HepG2 (cell line): ENCODE measurements around the gene TRMT2A. TPM values are rescaled to one million over a fixed set of nuclear protein-coding genes. Genes with fewer than 3 reads are reported as not detected.
A peak's percentile ranks its signal among the peaks of the same experiment; 100 is the strongest.

Source experiments
- ATAC-seq: fragments of 200-7000 bp; cut with Tn5 transposase; 3 replicates; pipeline ENCODE4 v1.9.1; 2020; ENCODE audit warnings: mild to moderate bottlenecking, moderate library complexity
- BruUV-seq: library from RNA; stranded (reverse); fragments of 400-500 nt; replicated peaks from 2 replicates; lab custom pipeline; 2021; lab: Mats Ljungman, UMichigan
- CTCF ChIA-PET: fragments of 300-600 bp; formaldehyde crosslinking; extraction: SDS; loops from one replicate; lab custom pipeline; 2021; ENCODE audit warnings: low total read pairs, inconsistent platforms, low intra/inter-chr PET ratio; lab: Yijun Ruan, JAX
- POLR2A ChIA-PET: fragments of 350-600 bp; sonication (Branson Sonifier 250); formaldehyde crosslinking; loops from one replicate; lab custom pipeline; 2020; ENCODE audit warnings: antibody characterized with exemption, inconsistent platforms; lab: Yijun Ruan, JAX
- DNase-seq: peaks from one replicate; pipeline ENCODE4 v3.0.0-alpha.2; 2015; ENCODE audit warnings: low spot score
- FAIRE-seq: peaks from 3 replicates; lab custom pipeline; 2011; peaks lifted over from hg19 to GRCh38; lab: Jason Lieb, UNC
- H2AFZ ChIP-seq: one replicate; pipeline ENCODE4 v1.6.1; 2011; ENCODE audit warnings: low read length, inconsistent platforms
- H3K27ac ChIP-seq: fragments of 300-600 bp; 3 replicates; pipeline ENCODE4 v1.8.0; 2011; ENCODE audit warnings: mixed run types, mild to moderate bottlenecking, mixed read lengths, low read length, inconsistent platforms; ENCODE audit not compliant: insufficient read depth; ENCODE audit errors: extremely low read length
- H3K27me3 ChIP-seq, 2 experiments: fragments of 200-600 bp in 1 of 2; 2 replicates in 1 of 2; 3 replicates in 1 of 2; pipeline versions ENCODE4 v1.6.0 to v1.8.0; 2011; ENCODE audit warnings: low read length in 2 of 2, mild to moderate bottlenecking in 2 of 2, moderate library complexity in 2 of 2, inconsistent platforms in 1 of 2; ENCODE audit not compliant: insufficient read depth in 2 of 2, control insufficient read depth in 1 of 2
- H3K36me3 ChIP-seq, 2 experiments: fragments of 200-600 bp in 1 of 2; replicated peaks in 1 of 2; 2 replicates in 1 of 2; 3 replicates in 1 of 2; pipeline versions ENCODE4 v1.5.1 to v1.8.0; 2011; ENCODE audit warnings: low read length in 2 of 2, inconsistent platforms in 1 of 2; ENCODE audit not compliant: insufficient read depth in 2 of 2, control insufficient read depth in 1 of 2
- H3K4me1 ChIP-seq: 2 replicates; pipeline ENCODE4 v1.5.1; 2012; ENCODE audit warnings: low read length, inconsistent platforms; ENCODE audit not compliant: insufficient read depth
- H3K4me2 ChIP-seq: 2 replicates; pipeline ENCODE4 v1.6.0; 2011; ENCODE audit warnings: low read depth, low read length, inconsistent platforms
- H3K4me3 ChIP-seq, 3 experiments: fragments of 200-600 bp in 1 of 3; sonication (generic), shearing (Covaris generic) in 1 of 3; replicated peaks in 1 of 3; 2 replicates each; pipeline ENCODE4 v1.5.1; 2011 to 2016; ENCODE audit warnings: low read length in 3 of 3, inconsistent platforms in 2 of 3, low read depth in 2 of 3, mild to moderate bottlenecking in 2 of 3, control low read depth in 1 of 3, mixed read lengths in 1 of 3; ENCODE audit not compliant: insufficient read depth in 1 of 3
- H3K79me2 ChIP-seq: one replicate; pipeline ENCODE4 v1.6.1; 2011; ENCODE audit warnings: low read length, inconsistent platforms; ENCODE audit not compliant: insufficient read depth
- H3K9ac ChIP-seq: 2 replicates; pipeline ENCODE4 v1.6.0; 2011; ENCODE audit warnings: mild to moderate bottlenecking, low read depth, low read length, inconsistent platforms; ENCODE audit not compliant: insufficient read depth
- H3K9me3 ChIP-seq: 2 replicates; pipeline ENCODE4 v1.5.1; 2012; ENCODE audit warnings: mild to moderate bottlenecking, low read length
- H4K20me1 ChIP-seq: 2 replicates; pipeline ENCODE4 v1.6.0; 2011; ENCODE audit warnings: inconsistent platforms, mild to moderate bottlenecking, low read length, moderate library complexity; ENCODE audit not compliant: insufficient read depth
- FOXP1 ChIP-seq, 2 experiments: fragments of 450-650 bp in 1 of 2; IDR thresholded peaks; 2 replicates each; pipeline ENCODE4 v1.6.1; 2017 to 2018; ENCODE audit warnings: antibody characterized with exemption in 1 of 2
- IKZF1 ChIP-seq: fragments of 450-650 bp; IDR thresholded peaks from 2 replicates; pipeline ENCODE4 v1.7.1; 2016
- MYC ChIP-seq: sonication (generic); formaldehyde crosslinking; IDR thresholded peaks from 2 replicates; pipeline ENCODE4 v1.9.0; 2021; ENCODE audit warnings: missing genetic modification reagents, borderline replicate concordance
- RXRB ChIP-seq: IDR thresholded peaks from 2 replicates; pipeline ENCODE4 v1.6.1; 2016; ENCODE audit warnings: borderline replicate concordance, missing genetic modification reagents, missing compliant biosample characterization
- STAT5B ChIP-seq: sonication (generic); formaldehyde crosslinking; IDR thresholded peaks from 2 replicates; pipeline ENCODE4 v1.4.0; 2020; ENCODE audit warnings: missing genetic modification reagents
- ZC3H13 ChIP-seq: sonication (generic); formaldehyde crosslinking; IDR thresholded peaks from 2 replicates; pipeline ENCODE4 v1.8.1; 2023; ENCODE audit warnings: mild to moderate bottlenecking, missing genetic modification reagents, moderate library complexity
- ZNF207 ChIP-seq: fragments of 450-650 bp; IDR thresholded peaks from 2 replicates; pipeline ENCODE4 v1.6.1; 2016; ENCODE audit warnings: antibody characterized with exemption, borderline replicate concordance
- ZNF547 ChIP-seq: sonication (generic); formaldehyde crosslinking; IDR thresholded peaks from 2 replicates; pipeline ENCODE4 v1.5.1; 2020; ENCODE audit warnings: mild to moderate bottlenecking, missing genetic modification reagents
- ZNF788 ChIP-seq: sonication (generic); formaldehyde crosslinking; IDR thresholded peaks from 2 replicates; pipeline ENCODE4 v1.5.0; 2020; ENCODE audit warnings: mild to moderate bottlenecking, missing genetic modification reagents, borderline replicate concordance
- ZNF841 ChIP-seq: sonication (generic); formaldehyde crosslinking; IDR thresholded peaks from 2 replicates; pipeline ENCODE4 v1.8.1; 2023; ENCODE audit warnings: missing genetic modification reagents, borderline replicate concordance
- WGBS: methylation state at CpG from one replicate; pipeline ENCODE4 v1.1.6; 2017; ENCODE audit warnings: low lambda C conversion rate; 5-methylcytosine and 5-hydroxymethylcytosine counted together
- in situ Hi-C: cut with HindIII; loops from 2 replicates; pipeline ENCODE4 v1.10.0; 2017; ENCODE audit warnings: low pct_unique_long_range_greater_than_20kb; ENCODE audit not compliant: extremely low pct_ligation_motif_present
- intact Hi-C: fragments of 100-400 bp; cut with micrococcal nuclease; formaldehyde crosslinking; loops from one replicate; pipeline ENCODE4 v1.10.0; 2022; ENCODE audit not compliant: unreplicated experiment
- polyA plus RNA-seq, 8 experiments: library from polyadenylated mRNA; depleted of rRNA in 3 of 8; stranded (reverse) in 7 of 8; unstranded in 1 of 8; fragments of >200 nt; fragmentation: Illumina TruSeq in 4 of 8; extraction: Trizol in 4 of 8; gene quantifications; 2 replicates each; pipeline versions ENCODE4 v1.2.1 to v1.2.3, GENCODE V29; 2011 to 2016; ENCODE audit warnings: low read depth in 4 of 8, missing spikeins in 1 of 8, mixed read lengths in 1 of 8; ENCODE audit not compliant: insufficient read depth in 1 of 8
- total RNA-seq, 5 experiments: library from RNA; depleted of rRNA; stranded (reverse); fragments of >200 nt; fragmentation: Illumina TruSeq; extraction: Trizol; gene quantifications; 2 replicates each; pipeline ENCODE4 v1.2.3, GENCODE V29; 2016; ENCODE audit warnings: low read depth in 1 of 5
- TF ChIP-seq, protein P1 (sequence below): sonication (generic); formaldehyde crosslinking; conservative IDR thresholded peaks from 2 replicates; pipeline ENCODE4 v1.8.0; 2022; ENCODE audit warnings: missing genetic modification reagents
- TF ChIP-seq, protein P2 (sequence below): sonication (generic); formaldehyde crosslinking; IDR thresholded peaks from 2 replicates; pipeline ENCODE4 v1.5.1; 2020; ENCODE audit warnings: mild to moderate bottlenecking, missing genetic modification reagents, moderate library complexity
- TF ChIP-seq, protein P3 (sequence below): sonication (generic); formaldehyde crosslinking; IDR thresholded peaks from 2 replicates; pipeline ENCODE4 v1.5.0; 2020; ENCODE audit warnings: mild to moderate bottlenecking, missing genetic modification reagents, moderate library complexity
- TF ChIP-seq, protein P4 (sequence below): sonication (generic); formaldehyde crosslinking; IDR thresholded peaks from 2 replicates; pipeline ENCODE4 v1.8.0; 2022; ENCODE audit warnings: mild to moderate bottlenecking, missing genetic modification reagents

Gene TRMT2A
- total and polyA plus RNA-seq, 2 of the 13 experiments (the other 11 are each of a cell fraction or from before 2014, with no cell fraction given) = 24.0 to 30.3 TPM

DNA sequence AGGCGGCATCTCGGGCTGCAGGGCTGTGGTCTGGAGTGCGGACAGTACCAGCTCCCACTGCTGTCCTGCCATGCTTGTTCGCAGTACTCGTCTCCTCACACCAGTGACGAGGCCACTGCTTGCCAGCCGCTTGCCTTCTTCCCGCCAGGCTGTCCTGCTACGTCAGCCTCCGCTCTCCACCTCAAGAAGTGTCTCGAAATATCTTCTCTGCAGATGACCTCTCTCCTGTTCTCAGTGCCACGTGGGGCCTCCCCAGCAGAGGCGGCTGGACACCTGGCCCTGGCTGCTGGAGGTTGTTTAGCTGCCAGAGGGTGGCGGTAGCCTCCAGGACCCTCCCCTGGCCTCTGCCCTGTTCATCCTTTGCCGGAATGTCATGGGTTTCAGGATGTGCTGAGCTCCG is 36.9 kb upstream of the TRMT2A start:
- Histone ChIP-seq H3K9me3 (no peaks in the 10 kb centered on the region), H4K20me1 (no peaks in the 10 kb centered on the region), H3K27me3 (peaks cover 15 to 44% of the 10 kb centered on the region in 2 experiments), H3K79me2 (no peaks in the 10 kb centered on the region), H2AFZ (no peak overlapping the region), H3K4me1 (no peaks in the 10 kb centered on the region), H3K36me3 (no peaks in the 10 kb centered on the region), H3K9ac (no peak overlapping the region), H3K4me3 (no peak overlapping the region), H3K27ac (no peak overlapping the region), H3K4me2 (no peak overlapping the region)
- 40% methylated on average over 16 of the region's 16 CpGs for WGBS
- DNase-seq = no peak
- peak; percentile 51 for ATAC-seq
- no peak for FAIRE-seq
- intact Hi-C loops = no loop called here
- CTCF ChIA-PET = no interaction called here
- POLR2A ChIA-PET = no interaction called here
- in situ Hi-C loops = loop anchor here (10.0 to 25.0 kb wide), 2 partner anchors 81 to 1192 kb away; no protein-coding TSS in a partner anchor
- BruUV-seq = no TSS peak
- TF ChIP-seq IKZF1 = no peak
- no peak for TF ChIP-seq ZC3H13
- no peak for TF ChIP-seq ZNF788 (CRISPR knock-in tag)
- TF ChIP-seq RXRB = no peak
- no peak for TF ChIP-seq ZNF547 (CRISPR knock-in tag)
- TF ChIP-seq, protein P1, sequence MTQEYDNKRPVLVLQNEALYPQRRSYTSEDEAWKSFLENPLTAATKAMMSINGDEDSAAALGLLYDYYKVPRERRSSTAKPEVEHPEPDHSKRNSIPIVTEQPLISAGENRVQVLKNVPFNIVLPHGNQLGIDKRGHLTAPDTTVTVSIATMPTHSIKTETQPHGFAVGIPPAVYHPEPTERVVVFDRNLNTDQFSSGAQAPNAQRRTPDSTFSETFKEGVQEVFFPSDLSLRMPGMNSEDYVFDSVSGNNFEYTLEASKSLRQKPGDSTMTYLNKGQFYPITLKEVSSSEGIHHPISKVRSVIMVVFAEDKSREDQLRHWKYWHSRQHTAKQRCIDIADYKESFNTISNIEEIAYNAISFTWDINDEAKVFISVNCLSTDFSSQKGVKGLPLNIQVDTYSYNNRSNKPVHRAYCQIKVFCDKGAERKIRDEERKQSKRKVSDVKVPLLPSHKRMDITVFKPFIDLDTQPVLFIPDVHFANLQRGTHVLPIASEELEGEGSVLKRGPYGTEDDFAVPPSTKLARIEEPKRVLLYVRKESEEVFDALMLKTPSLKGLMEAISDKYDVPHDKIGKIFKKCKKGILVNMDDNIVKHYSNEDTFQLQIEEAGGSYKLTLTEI (CRISPR knock-in tag) = no peak
- TF ChIP-seq, protein P2, sequence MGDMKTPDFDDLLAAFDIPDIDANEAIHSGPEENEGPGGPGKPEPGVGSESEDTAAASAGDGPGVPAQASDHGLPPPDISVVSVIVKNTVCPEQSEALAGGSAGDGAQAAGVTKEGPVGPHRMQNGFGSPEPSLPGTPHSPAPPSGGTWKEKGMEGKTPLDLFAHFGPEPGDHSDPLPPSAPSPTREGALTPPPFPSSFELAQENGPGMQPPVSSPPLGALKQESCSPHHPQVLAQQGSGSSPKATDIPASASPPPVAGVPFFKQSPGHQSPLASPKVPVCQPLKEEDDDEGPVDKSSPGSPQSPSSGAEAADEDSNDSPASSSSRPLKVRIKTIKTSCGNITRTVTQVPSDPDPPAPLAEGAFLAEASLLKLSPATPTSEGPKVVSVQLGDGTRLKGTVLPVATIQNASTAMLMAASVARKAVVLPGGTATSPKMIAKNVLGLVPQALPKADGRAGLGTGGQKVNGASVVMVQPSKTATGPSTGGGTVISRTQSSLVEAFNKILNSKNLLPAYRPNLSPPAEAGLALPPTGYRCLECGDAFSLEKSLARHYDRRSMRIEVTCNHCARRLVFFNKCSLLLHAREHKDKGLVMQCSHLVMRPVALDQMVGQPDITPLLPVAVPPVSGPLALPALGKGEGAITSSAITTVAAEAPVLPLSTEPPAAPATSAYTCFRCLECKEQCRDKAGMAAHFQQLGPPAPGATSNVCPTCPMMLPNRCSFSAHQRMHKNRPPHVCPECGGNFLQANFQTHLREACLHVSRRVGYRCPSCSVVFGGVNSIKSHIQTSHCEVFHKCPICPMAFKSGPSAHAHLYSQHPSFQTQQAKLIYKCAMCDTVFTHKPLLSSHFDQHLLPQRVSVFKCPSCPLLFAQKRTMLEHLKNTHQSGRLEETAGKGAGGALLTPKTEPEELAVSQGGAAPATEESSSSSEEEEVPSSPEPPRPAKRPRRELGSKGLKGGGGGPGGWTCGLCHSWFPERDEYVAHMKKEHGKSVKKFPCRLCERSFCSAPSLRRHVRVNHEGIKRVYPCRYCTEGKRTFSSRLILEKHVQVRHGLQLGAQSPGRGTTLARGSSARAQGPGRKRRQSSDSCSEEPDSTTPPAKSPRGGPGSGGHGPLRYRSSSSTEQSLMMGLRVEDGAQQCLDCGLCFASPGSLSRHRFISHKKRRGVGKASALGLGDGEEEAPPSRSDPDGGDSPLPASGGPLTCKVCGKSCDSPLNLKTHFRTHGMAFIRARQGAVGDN = peak; percentile 41; the same call in 1 of the 2 replicates
- TF ChIP-seq FOXP1 (IDR thresholded peaks at IDR 0.05) = no peak
- no peak for TF ChIP-seq FOXP1 (CRISPR knock-in tag; IDR thresholded peaks at IDR 0.05)
- TF ChIP-seq STAT5B (CRISPR knock-in tag) = no peak
- TF ChIP-seq ZNF207 = no peak
- TF ChIP-seq, protein P3, sequence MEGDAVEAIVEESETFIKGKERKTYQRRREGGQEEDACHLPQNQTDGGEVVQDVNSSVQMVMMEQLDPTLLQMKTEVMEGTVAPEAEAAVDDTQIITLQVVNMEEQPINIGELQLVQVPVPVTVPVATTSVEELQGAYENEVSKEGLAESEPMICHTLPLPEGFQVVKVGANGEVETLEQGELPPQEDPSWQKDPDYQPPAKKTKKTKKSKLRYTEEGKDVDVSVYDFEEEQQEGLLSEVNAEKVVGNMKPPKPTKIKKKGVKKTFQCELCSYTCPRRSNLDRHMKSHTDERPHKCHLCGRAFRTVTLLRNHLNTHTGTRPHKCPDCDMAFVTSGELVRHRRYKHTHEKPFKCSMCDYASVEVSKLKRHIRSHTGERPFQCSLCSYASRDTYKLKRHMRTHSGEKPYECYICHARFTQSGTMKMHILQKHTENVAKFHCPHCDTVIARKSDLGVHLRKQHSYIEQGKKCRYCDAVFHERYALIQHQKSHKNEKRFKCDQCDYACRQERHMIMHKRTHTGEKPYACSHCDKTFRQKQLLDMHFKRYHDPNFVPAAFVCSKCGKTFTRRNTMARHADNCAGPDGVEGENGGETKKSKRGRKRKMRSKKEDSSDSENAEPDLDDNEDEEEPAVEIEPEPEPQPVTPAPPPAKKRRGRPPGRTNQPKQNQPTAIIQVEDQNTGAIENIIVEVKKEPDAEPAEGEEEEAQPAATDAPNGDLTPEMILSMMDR = peak; percentile 50
- TF ChIP-seq, protein P4, sequence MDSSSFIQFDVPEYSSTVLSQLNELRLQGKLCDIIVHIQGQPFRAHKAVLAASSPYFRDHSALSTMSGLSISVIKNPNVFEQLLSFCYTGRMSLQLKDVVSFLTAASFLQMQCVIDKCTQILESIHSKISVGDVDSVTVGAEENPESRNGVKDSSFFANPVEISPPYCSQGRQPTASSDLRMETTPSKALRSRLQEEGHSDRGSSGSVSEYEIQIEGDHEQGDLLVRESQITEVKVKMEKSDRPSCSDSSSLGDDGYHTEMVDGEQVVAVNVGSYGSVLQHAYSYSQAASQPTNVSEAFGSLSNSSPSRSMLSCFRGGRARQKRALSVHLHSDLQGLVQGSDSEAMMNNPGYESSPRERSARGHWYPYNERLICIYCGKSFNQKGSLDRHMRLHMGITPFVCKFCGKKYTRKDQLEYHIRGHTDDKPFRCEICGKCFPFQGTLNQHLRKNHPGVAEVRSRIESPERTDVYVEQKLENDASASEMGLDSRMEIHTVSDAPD = no peak
- TF ChIP-seq MYC (CRISPR knock-in tag) = 0 out of 2 replicates have a peak, but pooled peaks have one; percentile 18
- no peak for TF ChIP-seq ZNF841 (CRISPR knock-in tag)
